Measurements from ENCODE around the gene DDX3X.

GRCh38 chrX:41288641-41289040 lies 45.3 kb upstream of the DDX3X start:
- TF ChIP-seq CTCF (IDR thresholded peaks at IDR 0.05) (no peak), EZH2 (IDR thresholded peaks at IDR 0.05) (no peak)

Data from neural progenitor cell (in vitro differentiated cells).